K562 (cell line): ENCODE results near the gene KLK13. TPM values are rescaled to one million over a fixed set of nuclear protein-coding genes. Genes with fewer than 3 reads are reported as not detected.
A peak's percentile ranks its signal among the peaks of the same experiment; 100 is the strongest.

Experiments used
- ATAC-seq: fragments of 200-7000 bp; cut with Tn5 transposase; 3 replicates; pipeline ENCODE4 v1.9.1; 2020; ENCODE audit warnings: moderate library complexity
- BruUV-seq: library from RNA; stranded (reverse); fragments of 400-500 nt; replicated peaks from 2 replicates; lab custom pipeline; 2021; lab: Mats Ljungman, UMichigan
- CTCF ChIA-PET: fragments of 300-600 bp; formaldehyde crosslinking; extraction: SDS; loops from one replicate; lab custom pipeline; 2021; ENCODE audit warnings: low intra/inter-chr PET ratio; lab: Yijun Ruan, JAX
- POLR2A ChIA-PET: fragments of 300-600, 350-650 bp; sonication (Branson Sonifier 250); formaldehyde crosslinking; extraction: SDS; loops from one replicate; lab custom pipeline; 2021; ENCODE audit warnings: antibody characterized with exemption, inconsistent platforms; lab: Yijun Ruan, JAX
- DNase-seq, 4 experiments: peaks; one replicate each; pipeline versions ENCODE4 v3.0.0 to v3.0.0-alpha.2; 2011 to 2018; ENCODE audit warnings: low spot score in 3 of 4, mixed read lengths in 3 of 4; ENCODE audit errors: extremely low read depth in 1 of 4
- FAIRE-seq: peaks from 2 replicates; lab custom pipeline; 2011; peaks lifted over from hg19 to GRCh38; lab: Jason Lieb, UNC
- H2AFZ ChIP-seq: 2 replicates; pipeline ENCODE4 v1.6.0; 2011; ENCODE audit warnings: low read depth, low read length, control low read depth, inconsistent platforms
- H3K27ac ChIP-seq: fragments of 200-600 bp; 3 replicates; pipeline ENCODE4 v1.8.0; 2011; ENCODE audit warnings: low read depth, mild to moderate bottlenecking, control low read depth, inconsistent platforms, low read length, moderate library complexity, mixed read lengths; ENCODE audit errors: extremely low read depth
- H3K27me3 ChIP-seq, 2 experiments: fragments of 300-600 bp in 1 of 2; 2 replicates in 1 of 2; 3 replicates in 1 of 2; pipeline versions ENCODE4 v1.6.0 to v1.8.0; 2011; ENCODE audit warnings: inconsistent platforms in 2 of 2, low read length in 2 of 2, mild to moderate bottlenecking in 1 of 2, mixed read lengths in 1 of 2, moderate library complexity in 1 of 2; ENCODE audit not compliant: control insufficient read depth in 2 of 2, insufficient read depth in 2 of 2
- H3K36me3 ChIP-seq: fragments of 300-600 bp; 3 replicates; pipeline ENCODE4 v1.8.0; 2011; ENCODE audit warnings: mild to moderate bottlenecking, low read length, inconsistent platforms; ENCODE audit not compliant: control insufficient read depth, insufficient read depth
- H3K4me1 ChIP-seq, 2 experiments: fragments of 200-600 bp in 1 of 2; replicated peaks in 1 of 2; 2 replicates in 1 of 2; 3 replicates in 1 of 2; pipeline versions ENCODE4 v1.5.1 to v1.8.0; 2011; ENCODE audit warnings: inconsistent platforms in 2 of 2, low read length in 2 of 2, mild to moderate bottlenecking in 1 of 2, mixed read lengths in 1 of 2, moderate library complexity in 1 of 2; ENCODE audit not compliant: control insufficient read depth in 2 of 2, insufficient read depth in 2 of 2
- H3K4me2 ChIP-seq: 2 replicates; pipeline ENCODE4 v1.6.1; 2011; ENCODE audit warnings: low read length, control low read depth, inconsistent platforms, mixed read lengths; ENCODE audit not compliant: insufficient read depth
- H3K4me3 ChIP-seq: fragments of 200-600 bp; sonication (generic), shearing (Covaris generic); 2 replicates; pipeline ENCODE4 v1.5.1; 2016; ENCODE audit warnings: control low read depth, inconsistent platforms
- H3K79me2 ChIP-seq: fragments of 200-600 bp; 3 replicates; pipeline ENCODE4 v1.8.0; 2011; ENCODE audit warnings: low read length, inconsistent platforms; ENCODE audit not compliant: control insufficient read depth, insufficient read depth
- H3K9ac ChIP-seq, 2 experiments: 2 replicates each; pipeline versions ENCODE4 v1.6.0 to v1.6.1; 2011; ENCODE audit warnings: low read depth in 2 of 2, low read length in 2 of 2, control low read depth in 1 of 2, inconsistent platforms in 1 of 2, mild to moderate bottlenecking in 1 of 2, mixed read lengths in 1 of 2; ENCODE audit not compliant: insufficient read depth in 1 of 2
- H3K9me1 ChIP-seq: one replicate; pipeline ENCODE4 v1.6.0; 2011; ENCODE audit warnings: inconsistent platforms, mild to moderate bottlenecking, low read length, moderate library complexity; ENCODE audit not compliant: control insufficient read depth, insufficient read depth
- H3K9me3 ChIP-seq: replicated peaks from 2 replicates; pipeline ENCODE4 v1.5.1; 2011; ENCODE audit warnings: low read depth, low read length, inconsistent platforms; ENCODE audit not compliant: control insufficient read depth, insufficient read depth
- H4K20me1 ChIP-seq: replicated peaks from 2 replicates; pipeline ENCODE4 v1.6.1; 2011; ENCODE audit warnings: low read length, inconsistent platforms, mixed read lengths; ENCODE audit not compliant: control insufficient read depth, insufficient read depth
- ARID1B ChIP-seq: fragments of 450-650 bp; IDR thresholded peaks from 2 replicates; pipeline ENCODE4 v1.6.1; 2016; ENCODE audit warnings: antibody characterized with exemption, mild to moderate bottlenecking, inconsistent platforms
- ATF7 ChIP-seq: fragments of 450-650 bp; IDR thresholded peaks from 2 replicates; pipeline ENCODE4 v1.7.1; 2014; ENCODE audit warnings: mild to moderate bottlenecking, moderate library complexity
- CC2D1A ChIP-seq: fragments of 450-650 bp; IDR thresholded peaks from 2 replicates; pipeline ENCODE4 v1.6.1; 2017; ENCODE audit warnings: mild to moderate bottlenecking
- CREM ChIP-seq: IDR thresholded peaks from 2 replicates; pipeline ENCODE4 v1.6.1; 2014; ENCODE audit warnings: antibody characterized with exemption, low read depth
- E2F4 ChIP-seq: sonication (generic); formaldehyde crosslinking; IDR thresholded peaks from 2 replicates; pipeline ENCODE4 v1.8.0; 2022; ENCODE audit warnings: mild to moderate bottlenecking, low read depth, missing genetic modification reagents
- FOSL1 ChIP-seq: fragments of 200-800 bp; sonication (Bioruptor generic); conservative IDR thresholded peaks from 2 replicates; pipeline ENCODE4 v1.6.1; 2016; ENCODE audit warnings: missing genetic modification characterization, missing compliant biosample characterization
- HDAC1 ChIP-seq, 2 experiments: fragments of 450-650 bp; IDR thresholded peaks; 2 replicates each; pipeline ENCODE4 v1.6.1; 2016 to 2017; ENCODE audit warnings: inconsistent platforms in 1 of 2, mild to moderate bottlenecking in 1 of 2, moderate library complexity in 1 of 2
- NFE2 ChIP-seq: IDR thresholded peaks from 2 replicates; pipeline ENCODE4 v1.6.1; 2014; ENCODE audit warnings: antibody characterized with exemption, low read depth
- RB1 ChIP-seq: fragments of 450-650 bp; IDR thresholded peaks from 2 replicates; pipeline ENCODE4 v1.6.1; 2017; ENCODE audit warnings: low read depth, mild to moderate bottlenecking
- RBM15 ChIP-seq: fragments of 200-400 bp; formaldehyde crosslinking; IDR thresholded peaks from 2 replicates; pipeline ENCODE4 v1.6.1; 2018; ENCODE audit warnings: mild to moderate bottlenecking, low read length, moderate library complexity; ENCODE audit not compliant: insufficient read depth
- RCOR1 ChIP-seq, 2 experiments: IDR thresholded peaks; 2 replicates each; pipeline ENCODE4 v1.6.1; 2012; ENCODE audit warnings: low read depth in 2 of 2, low read length in 2 of 2, borderline replicate concordance in 1 of 2, improper control_type of control experiment in 1 of 2
- SIN3A ChIP-seq, 2 experiments: fragments of 150-350 bp in 1 of 2; IDR thresholded peaks; 2 replicates each; pipeline ENCODE4 v1.6.1; 2011 to 2016; ENCODE audit warnings: borderline replicate concordance in 2 of 2, low read depth in 2 of 2, low read length in 2 of 2, mild to moderate bottlenecking in 2 of 2, moderate library complexity in 2 of 2; ENCODE audit not compliant: control insufficient read depth in 1 of 2
- SMARCB1 ChIP-seq: IDR thresholded peaks from 2 replicates; pipeline ENCODE4 v1.6.1; 2011; ENCODE audit warnings: improper control_type of control experiment, low read depth; ENCODE audit not compliant: insufficient read length
- SPI1 ChIP-seq: IDR thresholded peaks from 2 replicates; pipeline ENCODE4 v1.6.1; 2011; ENCODE audit warnings: low read depth, low read length, control low read depth, borderline replicate concordance
- SRF ChIP-seq, 2 experiments: fragments of 250-450, 450-650 bp in 1 of 2; sonication (Bioruptor Pico) in 1 of 2; sonication (generic) in 1 of 2; formaldehyde crosslinking; IDR thresholded peaks; 2 replicates each; pipeline versions ENCODE4 v1.5.0 to v1.5.1; 2020 to 2022; ENCODE audit warnings: mild to moderate bottlenecking in 1 of 2, missing genetic modification reagents in 1 of 2
- XRCC3 ChIP-seq: fragments of 450-650 bp; IDR thresholded peaks from 2 replicates; pipeline ENCODE4 v1.6.1; 2017; ENCODE audit warnings: mild to moderate bottlenecking, moderate library complexity
- ZC3H11A ChIP-seq: IDR thresholded peaks from 2 replicates; pipeline ENCODE4 v1.6.1; 2012; ENCODE audit warnings: low read depth, low read length, improper control_type of control experiment
- ZFPM2 ChIP-seq: fragments of 250-450 bp; sonication (Bioruptor Pico); IDR thresholded peaks from 2 replicates; pipeline ENCODE4 v1.5.1; 2022; ENCODE audit warnings: mild to moderate bottlenecking
- WGBS: fragments of 100-300 bp; shearing (Covaris generic); methylation state at CpG from one replicate; pipeline ENCODE4 v1.1.6; 2016; ENCODE audit warnings: low coverage, mixed read lengths; ENCODE audit not compliant: insufficient coverage; ENCODE audit errors: missing lambda C conversion rate; 5-methylcytosine and 5-hydroxymethylcytosine counted together
- in situ Hi-C: fragments of 300-500 bp; cut with MboI; formaldehyde crosslinking; loops from 4 replicates; pipeline ENCODE4 v1.15.0; 2018; ENCODE audit warnings: inconsistent platforms, mixed read lengths
- intact Hi-C: fragments of 100-400 bp; cut with micrococcal nuclease; formaldehyde crosslinking; loops from 2 replicates; pipeline ENCODE4 v1.14.2; 2022
- polyA plus RNA-seq, 8 experiments: library from polyadenylated mRNA; depleted of rRNA in 4 of 8; stranded (reverse) in 5 of 8; unstranded in 3 of 8; fragments of >200 nt; fragmentation: Nextera tagmentation in 2 of 8; fragmentation: Illumina TruSeq in 1 of 8; extraction: Ambion mirVana in 2 of 8; extraction: Trizol in 1 of 8; gene quantifications; 2 replicates each; pipeline versions ENCODE4 v1.2.1 to v1.2.3, GENCODE V29; 2011 to 2014; ENCODE audit warnings: inconsistent platforms in 1 of 8, missing spikeins in 1 of 8
- total RNA-seq, 7 experiments: library from RNA; depleted of rRNA in 6 of 7; stranded (reverse); fragments of >200 nt in 6 of 7; fragmentation: Illumina TruSeq in 2 of 7; extraction: Trizol in 2 of 7; gene quantifications; 2 replicates each; pipeline versions ENCODE4 v1.2.1 to v1.2.3, GENCODE V29; 2011 to 2021; ENCODE audit warnings: low replicate concordance in 1 of 7
- TF ChIP-seq, protein P1 (sequence below): fragments of 450-650 bp; formaldehyde crosslinking; IDR thresholded peaks from 2 replicates; pipeline ENCODE4 v1.4.0; 2022; ENCODE audit warnings: missing genetic modification characterization

Gene KLK13
- total and polyA plus RNA-seq, 9 of the 15 experiments (the other 6 are each of a cell fraction or from before 2014, with no cell fraction given): 0.72 to 9.0 (median 2.3) TPM

DNA sequence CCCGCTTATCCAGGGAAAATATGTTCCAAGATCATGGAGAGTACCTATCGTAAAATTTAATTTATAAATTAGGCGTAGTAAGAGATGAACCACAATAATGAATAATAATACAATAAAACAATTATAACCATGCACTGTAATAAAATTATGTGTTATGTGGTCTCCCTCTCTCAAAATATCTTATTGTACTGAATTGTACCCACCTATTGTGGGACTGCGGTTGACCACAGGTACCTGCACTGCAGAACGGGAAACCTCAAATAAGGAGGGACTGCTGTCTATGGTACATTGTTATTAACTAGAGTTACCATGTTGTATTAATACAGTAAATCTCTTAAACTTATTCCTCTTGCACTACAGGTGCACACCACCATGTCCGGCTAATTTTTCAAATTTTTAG is 24.7 kb downstream of the KLK13 start (continued):
- TF ChIP-seq XRCC3: no peak
- TF ChIP-seq RB1: no peak
- no peak for TF ChIP-seq ZFPM2 (CRISPR knock-in tag)
- no peak for TF ChIP-seq SIN3A (IDR thresholded peaks at IDR 0.05; ENCODE audit: borderline replicate concordance in 2 of 2, control insufficient read depth in 1 of 2, low read depth in 2 of 2, low read length in 2 of 2)
- no peak for TF ChIP-seq ZC3H11A

DNA sequence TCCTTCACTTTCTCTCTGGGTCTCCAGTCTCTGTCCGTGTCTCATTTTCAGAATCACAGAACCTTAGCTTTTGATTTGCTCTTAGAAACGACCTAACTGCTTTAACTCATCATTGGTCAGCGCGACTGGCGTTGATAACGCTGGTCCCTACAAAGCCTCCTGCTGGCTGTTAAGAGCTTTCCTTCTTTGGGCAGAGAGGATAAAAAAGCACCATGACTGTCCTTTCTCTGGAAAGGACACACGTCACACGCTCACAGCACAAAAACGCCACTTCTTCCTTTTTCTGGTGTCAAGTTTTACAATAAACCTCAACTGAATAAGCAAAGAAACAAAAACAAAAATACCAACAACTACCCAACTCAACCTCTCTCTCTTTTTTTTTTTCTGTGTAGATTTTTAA is 28.4 kb downstream of the KLK13 start:
- no peaks in the 10 kb centered on the region for H3K36me3 ChIP-seq
- CTCF ChIA-PET: no interaction called here
- BruUV-seq: no TSS peak
- POLR2A ChIA-PET: interaction anchor here (0.8 to 1.1 kb wide), 4 partner anchors 8 to 60 kb away, joined by 3 to 5 read pairs (median 3); no protein-coding TSS in a partner anchor
- ATAC-seq: peak; percentile 81
- in situ Hi-C loops: no loop called here
- peak; percentile 42 to 57 (median 52) for DNase-seq
- H3K4me2 ChIP-seq: no peak overlapping the region
- no peaks in the 10 kb centered on the region for H3K9me3 ChIP-seq
- H3K4me1 ChIP-seq: peaks cover 0 to 6% of the 10 kb centered on the region in 2 experiments; a peak in 3 of 5 replicates
- peaks cover 7 to 34% of the 10 kb centered on the region in 2 experiments for H3K27me3 ChIP-seq
- no peaks in the 10 kb centered on the region for H4K20me1 ChIP-seq
- no peak overlapping the region for H3K27ac ChIP-seq
- peak overlapping the region; percentile 22; the same call in 1 of the 2 replicates for H2AFZ ChIP-seq
- H3K4me3 ChIP-seq: no peak overlapping the region
- H3K9me1 ChIP-seq: no peaks in the 10 kb centered on the region
- intact Hi-C loops: no loop called here
- peak; percentile 85 for FAIRE-seq
- WGBS: 1% methylated on average over 9 of the region's 9 CpGs
- no peak overlapping the region for H3K9ac ChIP-seq
- H3K79me2 ChIP-seq: no peaks in the 10 kb centered on the region
- TF ChIP-seq, protein P1, sequence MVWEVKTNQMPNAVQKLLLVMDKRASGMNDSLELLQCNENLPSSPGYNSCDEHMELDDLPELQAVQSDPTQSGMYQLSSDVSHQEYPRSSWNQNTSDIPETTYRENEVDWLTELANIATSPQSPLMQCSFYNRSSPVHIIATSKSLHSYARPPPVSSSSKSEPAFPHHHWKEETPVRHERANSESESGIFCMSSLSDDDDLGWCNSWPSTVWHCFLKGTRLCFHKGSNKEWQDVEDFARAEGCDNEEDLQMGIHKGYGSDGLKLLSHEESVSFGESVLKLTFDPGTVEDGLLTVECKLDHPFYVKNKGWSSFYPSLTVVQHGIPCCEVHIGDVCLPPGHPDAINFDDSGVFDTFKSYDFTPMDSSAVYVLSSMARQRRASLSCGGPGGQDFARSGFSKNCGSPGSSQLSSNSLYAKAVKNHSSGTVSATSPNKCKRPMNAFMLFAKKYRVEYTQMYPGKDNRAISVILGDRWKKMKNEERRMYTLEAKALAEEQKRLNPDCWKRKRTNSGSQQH (CRISPR knock-in tag): no peak
- TF ChIP-seq SPI1 (0 out of 2 replicates have a peak, but pooled peaks have one; percentile 2), HDAC1 (IDR thresholded peaks at IDR 0.05) (0 out of 4 replicates have a peak, but pooled peaks of 1 of the 2 experiments have one; percentile 26), E2F4 (CRISPR knock-in tag) (no peak), FOSL1 (tag) (0 out of 2 replicates have a peak, but pooled peaks have one; percentile 25), CC2D1A (0 out of 2 replicates have a peak, but pooled peaks have one; percentile 12), ARID1B (0 out of 2 replicates have a peak, but pooled peaks have one; percentile 20), ATF7 (peak; percentile 51; the same call in 1 of the 2 replicates), RCOR1 (IDR thresholded peaks at IDR 0.05; ENCODE audit: borderline replicate concordance in 1 of 2, low read depth in 2 of 2, low read length in 2 of 2) (peak in 1 of 2 experiments; percentile 71; a peak in 1 of 4 replicates), NFE2 (peak; percentile 33; the same call in 1 of the 2 replicates), CREM (peak; percentile 60), SRF (CRISPR knock-in tag; IDR thresholded peaks at IDR 0.05) (peak; percentile 73 to 93; a peak in 3 of 4 replicates), RBM15 (no peak), SMARCB1 (no peak)
